Smooth muscle cell of the umbilical artery (primary cell): Measurements from ENCODE around the gene ADAM21. TPM values are rescaled to one million over a fixed set of nuclear protein-coding genes. Genes with fewer than 3 reads are reported as not detected.

ENCODE experiments used
- total RNA-seq: library from RNA; depleted of rRNA; stranded (reverse); fragments of >200 nt; gene quantifications from 2 replicates; pipeline ENCODE4 v1.2.3, GENCODE V29; 2014

Gene ADAM21
- total RNA-seq, result 0.30 and 0.37 TPM in 2 replicates

GRCh38 chr14:70451874-70452273 lies at the start of gene ADAM21:
Gene ADAM21 (plus strand): TSS chr14:70452174. CDS start chr14:70457500, 5,326 bp downstream.

GRCh38 chr14:70416725-70417349 lies 35.1 kb upstream of the ADAM21 start, which contains the start of gene SYNJ2BP:
Gene SYNJ2BP (minus strand): TSS chr14:70417090. CDS start chr14:70416963, 127 bp downstream.

Other genes starting within 250 kb of the ADAM21 start
- 34.9 and 48.4 TPM in 2 replicates for gene COX16, start 92.5 kb upstream of the ADAM21 start, total RNA-seq
- gene SYNJ2BP, start 35.1 kb upstream of the ADAM21 start, total RNA-seq, result 19.2 and 19.6 TPM in 2 replicates
- gene ADAM20, start 82.8 kb downstream of the ADAM21 start, total RNA-seq, result 2.4 and 2.5 TPM in 2 replicates
- gene MED6, start 148.5 kb downstream of the ADAM21 start, total RNA-seq, result 33.9 and 37.3 TPM in 2 replicates
- gene TTC9, start 189.7 kb downstream of the ADAM21 start, total RNA-seq, result under 0.01 TPM in 2 replicates